ENCODE measurements around the gene TMEM163. TPM values are rescaled to one million over a fixed set of nuclear protein-coding genes. Genes with fewer than 3 reads are reported as not detected.

TMEM163 gene
- total RNA-seq, 1 experiment from 2014 or later, result 0.12 TPM

DNA sequence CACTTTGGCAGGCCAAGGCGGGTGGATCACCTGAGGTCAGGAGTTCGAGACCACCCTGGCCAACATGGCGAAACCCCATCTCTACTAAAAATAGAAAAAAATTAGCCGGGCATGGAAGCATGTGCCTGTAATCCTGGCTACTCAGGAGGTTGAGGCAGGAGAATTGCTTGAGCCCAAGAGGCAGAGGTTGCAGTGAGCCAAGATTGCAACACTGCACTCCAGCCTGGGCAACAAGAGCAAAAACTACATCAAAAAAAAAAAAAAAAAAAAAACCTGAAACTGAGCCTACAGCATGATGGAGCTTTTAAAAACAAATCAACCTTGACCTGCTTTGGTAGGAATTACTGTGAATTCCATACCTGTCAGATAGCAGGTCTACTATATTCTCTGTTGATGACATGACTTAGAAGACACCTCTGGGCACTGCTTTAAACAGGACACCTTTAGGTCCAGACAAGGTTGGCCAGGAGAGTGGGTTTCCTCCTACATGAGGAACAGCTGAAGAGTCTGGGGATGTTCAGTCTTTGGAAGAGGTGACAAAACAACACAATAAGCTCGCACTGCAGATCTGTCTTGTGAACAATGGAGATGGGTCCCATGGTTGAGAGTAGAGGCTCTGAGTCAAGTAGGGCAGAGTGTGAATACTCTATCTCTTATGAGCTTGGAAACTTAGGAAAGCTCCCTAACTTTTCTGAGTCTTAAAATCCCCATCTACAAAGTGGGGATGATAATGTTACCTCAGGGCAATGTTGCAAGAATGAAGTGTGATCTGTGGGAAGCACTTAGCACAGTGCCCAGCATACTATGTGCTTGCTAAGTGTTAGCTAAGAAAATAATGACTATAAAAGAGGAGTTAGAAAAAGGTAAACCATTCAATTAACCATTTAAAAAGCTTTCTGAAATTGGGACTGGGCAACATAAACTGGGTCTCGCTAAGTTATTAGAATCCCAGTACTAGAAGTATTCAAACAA lies 25.2 kb downstream of the TMEM163 start:
- TF ChIP-seq EZH2phosphoT487 (IDR thresholded peaks at IDR 0.05; ENCODE audit: borderline replicate concordance), result no peak
- no peak for TF ChIP-seq ELF1 (IDR thresholded peaks at IDR 0.05; ENCODE audit: borderline replicate concordance, low read depth)
- no peak for TF ChIP-seq ATF3 (IDR thresholded peaks at IDR 0.05)
- TF ChIP-seq SIN3A (IDR thresholded peaks at IDR 0.05; ENCODE audit: low read depth), result no peak
- TF ChIP-seq ZFX (IDR thresholded peaks at IDR 0.05), result no peak
- no peak for TF ChIP-seq EGR1 (IDR thresholded peaks at IDR 0.05; ENCODE audit: low read depth)
- TF ChIP-seq, protein P1, sequence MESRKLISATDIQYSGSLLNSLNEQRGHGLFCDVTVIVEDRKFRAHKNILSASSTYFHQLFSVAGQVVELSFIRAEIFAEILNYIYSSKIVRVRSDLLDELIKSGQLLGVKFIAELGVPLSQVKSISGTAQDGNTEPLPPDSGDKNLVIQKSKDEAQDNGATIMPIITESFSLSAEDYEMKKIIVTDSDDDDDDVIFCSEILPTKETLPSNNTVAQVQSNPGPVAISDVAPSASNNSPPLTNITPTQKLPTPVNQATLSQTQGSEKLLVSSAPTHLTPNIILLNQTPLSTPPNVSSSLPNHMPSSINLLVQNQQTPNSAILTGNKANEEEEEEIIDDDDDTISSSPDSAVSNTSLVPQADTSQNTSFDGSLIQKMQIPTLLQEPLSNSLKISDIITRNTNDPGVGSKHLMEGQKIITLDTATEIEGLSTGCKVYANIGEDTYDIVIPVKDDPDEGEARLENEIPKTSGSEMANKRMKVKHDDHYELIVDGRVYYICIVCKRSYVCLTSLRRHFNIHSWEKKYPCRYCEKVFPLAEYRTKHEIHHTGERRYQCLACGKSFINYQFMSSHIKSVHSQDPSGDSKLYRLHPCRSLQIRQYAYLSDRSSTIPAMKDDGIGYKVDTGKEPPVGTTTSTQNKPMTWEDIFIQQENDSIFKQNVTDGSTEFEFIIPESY (IDR thresholded peaks at IDR 0.05; ENCODE audit: extremely low read depth, insufficient replicate concordance, low read length), result no peak
- no peak for TF ChIP-seq RAD21 (IDR thresholded peaks at IDR 0.05; ENCODE audit: low read depth)
- TF ChIP-seq POLR2A (IDR thresholded peaks at IDR 0.05; ENCODE audit: borderline replicate concordance, extremely low read depth, insufficient read depth, insufficient read length), result no peak
- TF ChIP-seq SRF (IDR thresholded peaks at IDR 0.05; ENCODE audit: low read depth), result no peak
- TF ChIP-seq ZNF274 (IDR thresholded peaks at IDR 0.05; ENCODE audit: low read depth, low read length), result no peak
- no peak for TF ChIP-seq TCF7L2 (IDR thresholded peaks at IDR 0.05; ENCODE audit: borderline replicate concordance, extremely low read depth, insufficient read depth, insufficient read length)
- no peak for TF ChIP-seq FOSL1 (IDR thresholded peaks at IDR 0.05; ENCODE audit: low read depth)
- Histone ChIP-seq H2AFZ (ENCODE audit: low read depth, low read length, poor library complexity, severe bottlenecking) (no peak overlapping the region), H3K4me2 (ENCODE audit: low read length) (no peak overlapping the region), H4K20me1 (ENCODE audit: insufficient read depth) (no peaks in the 10 kb centered on the region), H3K27me3 (ENCODE audit: insufficient read depth, low read length) (peaks cover 12% of the 10 kb centered on the region; the same call in 1 of the 2 replicates), H3K36me3 (ENCODE audit: control insufficient read depth in 1 of 2, insufficient read depth in 2 of 2, low read length in 2 of 2) (no peaks in the 10 kb centered on the region), H3K4me3 (replicated peaks in 1 of 2; ENCODE audit: low read depth in 1 of 2, low read length in 2 of 2) (no peak overlapping the region), H3K79me2 (ENCODE audit: insufficient read depth, low read length) (no peaks in the 10 kb centered on the region), H3K9me2 (ENCODE audit: insufficient read depth) (no peaks in the 10 kb centered on the region), H3K4me1 (ENCODE audit: control insufficient read depth in 1 of 2, insufficient read depth in 2 of 2, low read length in 2 of 2) (no peaks in the 10 kb centered on the region), H3K9me3 (ENCODE audit: control insufficient read depth in 1 of 2, insufficient read depth in 1 of 2, low read depth in 1 of 2, low read length in 2 of 2) (no peaks in the 10 kb centered on the region), H3K27ac (ENCODE audit: low read depth, low read length) (no peak overlapping the region), H3K9ac (ENCODE audit: low read length) (no peak overlapping the region)
- DNase-seq (ENCODE audit: low read depth, low spot score), result no peak
- POLR2A ChIA-PET, result no interaction called here
- CTCF ChIA-PET, result no interaction called here
- ATAC-seq, result no peak
- RAD21 ChIA-PET (ENCODE audit: low non-redundant PET in 1 of 2, low total read pairs in 2 of 2, uncharacterized antibody in 2 of 2, unreplicated experiment in 2 of 2), result no interaction called here
- no TSS peak for BruUV-seq (replicated peaks)
- intact Hi-C loops (cut with micrococcal nuclease), result no loop called here

All from HCT116 (cell line).